Measurements from ENCODE around the gene ACTL10.
"Not testable (repeated sequence)": the region's sequence is repeated elsewhere in the genome, so short reads cannot be mapped to it uniquely, and the experiment has no call there.

ACTL10 gene

GRCh38 chr20:33666293-33667244 is at the start of gene ACTL10:
Gene ACTL10 (plus strand): TSS chr20:33666943. CDS start chr20:33667498, 555 bp downstream.
- DNase-seq (ENCODE audit: low spot score), result peak; percentile 96

- no peak for DNase-seq (ENCODE audit: low spot score)
These were observed 44.9 kb upstream of the ACTL10 start for GRCh38 chr20:33621717-33622400.

GRCh38 chr20:33622705-33623365 is 43.9 kb upstream of the ACTL10 start:
- DNase-seq (ENCODE audit: low spot score), result no peak

- no peak for DNase-seq (ENCODE audit: low spot score)
These were observed 42.3 kb upstream of the ACTL10 start for GRCh38 chr20:33624399-33624798.

- DNase-seq (ENCODE audit: low spot score), result no peak
These were observed 40.6 kb upstream of the ACTL10 start for GRCh38 chr20:33626190-33626589.

- DNase-seq (ENCODE audit: low spot score), result no peak
These were observed 39.0 kb upstream of the ACTL10 start for GRCh38 chr20:33627577-33628216.

GRCh38 chr20:33629533-33629932 is 37.2 kb upstream of the ACTL10 start:
- DNase-seq (ENCODE audit: low spot score), result no peak

GRCh38 chr20:33629979-33630378 is 36.8 kb upstream of the ACTL10 start:
- no peak for DNase-seq (ENCODE audit: low spot score)

GRCh38 chr20:33630507-33630906 is 36.2 kb upstream of the ACTL10 start:
- DNase-seq (ENCODE audit: low spot score), result no peak

- not testable (repeated sequence) for DNase-seq (ENCODE audit: low spot score)
These were observed 34.8 kb upstream of the ACTL10 start for GRCh38 chr20:33631910-33632309.

GRCh38 chr20:33635341-33635740 is 31.4 kb upstream of the ACTL10 start:
- DNase-seq (ENCODE audit: low spot score), result no peak

- no peak for DNase-seq (ENCODE audit: low spot score)
These were observed 30.0 kb upstream of the ACTL10 start for GRCh38 chr20:33636776-33637175.

GRCh38 chr20:33640287-33640686 is 26.5 kb upstream of the ACTL10 start:
- no peak for DNase-seq (ENCODE audit: low spot score)

GRCh38 chr20:33644313-33645071 is 22.3 kb upstream of the ACTL10 start:
- no peak for DNase-seq (ENCODE audit: low spot score)

- DNase-seq (ENCODE audit: low spot score), result no peak
These were observed 21.7 kb upstream of the ACTL10 start for GRCh38 chr20:33645072-33645358.

GRCh38 chr20:33645396-33645795 is 21.3 kb upstream of the ACTL10 start:
- DNase-seq (ENCODE audit: low spot score), result no peak

GRCh38 chr20:33646191-33646590 is 20.6 kb upstream of the ACTL10 start:
- no peak for DNase-seq (ENCODE audit: low spot score)

GRCh38 chr20:33646959-33647602 is 19.7 kb upstream of the ACTL10 start:
- not testable (repeated sequence) for DNase-seq (ENCODE audit: low spot score)

GRCh38 chr20:33647603-33648395 is 18.9 kb upstream of the ACTL10 start:
- DNase-seq (ENCODE audit: low spot score), result no peak

GRCh38 chr20:33648396-33649004 is 18.2 kb upstream of the ACTL10 start:
- DNase-seq (ENCODE audit: low spot score), result no peak

Measured in putamen (tissue), 1 donor.